ENCODE measurements around the gene SPAG9.

DNA sequence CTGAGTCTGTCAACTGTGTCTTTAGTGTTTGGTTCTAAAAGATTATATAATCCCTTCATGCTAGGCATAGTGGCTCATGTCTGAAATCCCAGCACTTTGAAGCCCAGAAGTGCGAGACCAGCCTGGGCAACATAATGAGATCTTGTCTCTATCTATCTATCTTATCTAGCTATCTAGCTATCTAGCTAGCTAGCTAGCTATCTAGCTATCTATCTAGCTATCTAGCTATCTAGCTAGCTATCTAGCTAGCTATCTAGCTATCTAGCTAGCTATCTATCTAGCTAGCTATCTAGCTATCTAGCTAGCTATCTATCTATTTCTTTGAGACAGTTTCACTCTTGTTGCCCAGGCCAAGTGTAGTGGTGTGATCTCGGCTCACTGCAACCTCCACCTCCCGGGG, 43.8 kb downstream of the SPAG9 start:
- TF ChIP-seq BHLHE40 (IDR thresholded peaks at IDR 0.05; ENCODE audit: borderline replicate concordance): no peak
- TF ChIP-seq NFRKB (IDR thresholded peaks at IDR 0.05): no peak
- no peak for TF ChIP-seq HDGF (IDR thresholded peaks at IDR 0.05; ENCODE audit: borderline replicate concordance)

Measured in HEK293T (cell line).